Colonic mucosa (tissue), 4 donors: ENCODE data around the gene KIF5B. TPM values are rescaled to one million over a fixed set of nuclear protein-coding genes. Genes with fewer than 3 reads are reported as not detected.

Experiments used
- DNase-seq: peaks from one replicate; pipeline ENCODE4 v3.0.0-alpha.2; 2020
- H3K27ac ChIP-seq: fragments of 200-600 bp; one replicate; pipeline ENCODE4 v1.8.0; 2021
- H3K27me3 ChIP-seq: fragments of 200-600 bp; one replicate; pipeline ENCODE4 v1.8.0; 2021
- H3K36me3 ChIP-seq: fragments of 200-600 bp; one replicate; pipeline ENCODE4 v1.8.0; 2021
- H3K4me1 ChIP-seq: fragments of 200-600 bp; one replicate; pipeline ENCODE4 v1.8.0; 2021; ENCODE audit warnings: mild to moderate bottlenecking
- H3K4me3 ChIP-seq: fragments of 200-600 bp; one replicate; pipeline ENCODE4 v1.8.0; 2021
- H3K9ac ChIP-seq, 2 donors: one replicate each; pipeline ENCODE4 v1.7.0; 2013; ENCODE audit warnings: control low read depth in 2 of 2, low read depth in 2 of 2, low read length in 2 of 2
- H3K9me3 ChIP-seq: fragments of 200-600 bp; one replicate; pipeline ENCODE4 v1.8.0; 2021
- intact Hi-C: fragments of 100-400 bp; cut with DNase I; formaldehyde crosslinking; loops from one replicate; pipeline ENCODE4 v1.14.1; 2022
- total RNA-seq, 2 donors: library from RNA; stranded (reverse); fragmentation: NEBNext Ultra II Directional in 1 of 2; extraction: Animal tissue kit (Norgen Biotek cat#: 25700) in 1 of 2; gene quantifications; one replicate each; pipeline ENCODE4 v1.2.1, GENCODE V29; 2021
- TF ChIP-seq, protein P1 (sequence below): fragments of 200-600 bp; IDR thresholded peaks from one replicate; pipeline ENCODE4 v1.8.0; 2022; ENCODE audit warnings: antibody characterized with exemption, mild to moderate bottlenecking
- donor health status: healthy.
- donor health status: DM: no; HTN: no; CAD: no.
- donor health status: DM: no; HTN: no; CAD: no.

The KIF5B gene
- 100 to 1,000 TPM; 119 to 153 TPM for total RNA-seq

DNA sequence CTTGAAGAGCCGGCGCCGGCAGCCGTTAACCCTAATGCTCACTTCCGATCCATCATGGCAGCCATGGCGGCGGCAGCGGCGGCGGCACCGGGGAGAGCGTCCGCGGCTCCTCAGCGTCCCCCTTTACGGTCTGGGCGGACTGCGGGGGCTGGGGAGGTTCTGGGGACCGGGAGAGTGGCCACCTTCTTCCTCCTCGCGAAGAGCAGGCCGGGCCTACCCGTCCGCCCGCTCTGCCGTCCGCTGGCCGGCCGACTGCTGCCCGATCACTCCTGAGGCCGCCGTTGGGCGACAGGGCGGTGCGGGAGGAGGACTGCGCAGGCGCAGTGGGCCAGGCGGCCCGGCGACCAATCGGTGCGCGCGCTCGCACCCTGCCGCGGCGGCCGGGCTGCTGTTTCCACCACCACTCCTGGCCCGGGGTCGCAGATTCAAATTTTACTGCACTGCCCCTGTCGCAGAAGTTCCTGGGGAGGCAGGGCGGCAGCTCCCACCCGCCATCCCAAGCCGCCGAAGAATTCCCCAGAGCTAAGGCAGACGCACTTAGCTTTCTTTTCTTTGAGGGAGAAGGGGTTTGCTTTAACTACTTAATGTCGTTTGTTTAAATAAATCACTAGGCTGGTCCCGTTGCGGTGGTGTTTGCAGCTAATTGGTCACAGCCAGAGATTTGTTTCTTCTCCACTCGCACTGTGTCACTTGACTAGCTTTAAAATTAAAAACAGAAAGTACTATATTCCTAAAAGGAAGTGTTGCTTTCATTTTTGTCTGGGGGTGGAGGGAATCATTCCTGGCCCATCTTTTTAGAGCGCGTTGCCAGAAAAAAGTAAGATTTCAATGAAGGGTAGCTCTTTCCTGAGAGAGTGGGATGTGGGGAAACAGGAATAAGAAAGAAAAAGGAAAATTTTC lies at the start of gene KIF5B:
Gene KIF5B, minus strand, starts transcription at position 290 of the 900 bp plus-strand sequence. CDS start 452 bp downstream, outside the sequence.
- Histone ChIP-seq H3K4me1 (no peaks in the 10 kb centered on the region), H3K9ac (peak within 1 kb of the TSS; percentile 91 to 96), H3K27me3 (no peaks in the 10 kb centered on the region), H3K36me3 (no peaks in the 10 kb centered on the region), H3K4me3 (peak within 1 kb of the TSS; percentile 91), H3K9me3 (no peaks in the 10 kb centered on the region), H3K27ac (peak within 1 kb of the TSS; percentile 99)
- TF ChIP-seq, protein P1, sequence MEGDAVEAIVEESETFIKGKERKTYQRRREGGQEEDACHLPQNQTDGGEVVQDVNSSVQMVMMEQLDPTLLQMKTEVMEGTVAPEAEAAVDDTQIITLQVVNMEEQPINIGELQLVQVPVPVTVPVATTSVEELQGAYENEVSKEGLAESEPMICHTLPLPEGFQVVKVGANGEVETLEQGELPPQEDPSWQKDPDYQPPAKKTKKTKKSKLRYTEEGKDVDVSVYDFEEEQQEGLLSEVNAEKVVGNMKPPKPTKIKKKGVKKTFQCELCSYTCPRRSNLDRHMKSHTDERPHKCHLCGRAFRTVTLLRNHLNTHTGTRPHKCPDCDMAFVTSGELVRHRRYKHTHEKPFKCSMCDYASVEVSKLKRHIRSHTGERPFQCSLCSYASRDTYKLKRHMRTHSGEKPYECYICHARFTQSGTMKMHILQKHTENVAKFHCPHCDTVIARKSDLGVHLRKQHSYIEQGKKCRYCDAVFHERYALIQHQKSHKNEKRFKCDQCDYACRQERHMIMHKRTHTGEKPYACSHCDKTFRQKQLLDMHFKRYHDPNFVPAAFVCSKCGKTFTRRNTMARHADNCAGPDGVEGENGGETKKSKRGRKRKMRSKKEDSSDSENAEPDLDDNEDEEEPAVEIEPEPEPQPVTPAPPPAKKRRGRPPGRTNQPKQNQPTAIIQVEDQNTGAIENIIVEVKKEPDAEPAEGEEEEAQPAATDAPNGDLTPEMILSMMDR: no peak
- DNase-seq: peak; percentile 88
- intact Hi-C loops: loop anchor here (10.0 kb wide), 1 partner anchor 138 kb away; no protein-coding TSS in a partner anchor

DNA sequence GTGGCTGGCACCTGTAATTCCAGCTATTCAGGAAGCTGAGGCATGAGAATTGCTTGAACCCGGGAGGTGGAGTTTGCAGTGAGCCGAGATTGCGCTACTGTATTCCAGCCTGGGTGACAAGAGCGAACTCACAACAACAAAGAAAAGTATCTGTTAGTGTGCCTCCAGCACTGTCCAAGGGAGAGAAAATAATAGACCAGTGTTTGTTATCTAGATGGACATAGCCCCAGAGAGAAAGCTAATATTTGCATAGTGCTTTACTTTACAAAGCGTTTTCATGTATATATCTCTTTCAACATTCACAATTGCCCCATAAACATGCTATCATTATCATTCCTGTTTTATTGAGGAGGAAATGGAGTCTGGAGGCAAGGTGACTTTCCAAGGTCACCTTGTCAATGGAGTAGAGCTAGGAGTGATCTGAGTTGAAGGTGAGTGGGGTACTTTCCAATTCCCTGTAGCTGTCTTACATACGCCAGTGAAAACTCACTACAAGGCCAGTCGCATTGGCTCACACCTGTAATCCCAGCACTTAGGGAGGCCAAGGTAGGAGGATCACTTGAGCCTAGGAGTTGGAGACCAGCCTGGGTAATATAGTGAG lies 49.7 kb upstream of the KIF5B start:
- H3K4me1 ChIP-seq: no peaks in the 10 kb centered on the region
- DNase-seq: peak; percentile 45
- intact Hi-C loops: no loop called here
- H3K27me3 ChIP-seq: no peaks in the 10 kb centered on the region
- H3K9me3 ChIP-seq: no peaks in the 10 kb centered on the region
- TF ChIP-seq, protein P1: no peak
- H3K4me3 ChIP-seq: no peak overlapping the region
- no peak overlapping the region for H3K9ac ChIP-seq
- H3K27ac ChIP-seq: peak overlapping the region; percentile 11
- H3K36me3 ChIP-seq: no peaks in the 10 kb centered on the region

DNA sequence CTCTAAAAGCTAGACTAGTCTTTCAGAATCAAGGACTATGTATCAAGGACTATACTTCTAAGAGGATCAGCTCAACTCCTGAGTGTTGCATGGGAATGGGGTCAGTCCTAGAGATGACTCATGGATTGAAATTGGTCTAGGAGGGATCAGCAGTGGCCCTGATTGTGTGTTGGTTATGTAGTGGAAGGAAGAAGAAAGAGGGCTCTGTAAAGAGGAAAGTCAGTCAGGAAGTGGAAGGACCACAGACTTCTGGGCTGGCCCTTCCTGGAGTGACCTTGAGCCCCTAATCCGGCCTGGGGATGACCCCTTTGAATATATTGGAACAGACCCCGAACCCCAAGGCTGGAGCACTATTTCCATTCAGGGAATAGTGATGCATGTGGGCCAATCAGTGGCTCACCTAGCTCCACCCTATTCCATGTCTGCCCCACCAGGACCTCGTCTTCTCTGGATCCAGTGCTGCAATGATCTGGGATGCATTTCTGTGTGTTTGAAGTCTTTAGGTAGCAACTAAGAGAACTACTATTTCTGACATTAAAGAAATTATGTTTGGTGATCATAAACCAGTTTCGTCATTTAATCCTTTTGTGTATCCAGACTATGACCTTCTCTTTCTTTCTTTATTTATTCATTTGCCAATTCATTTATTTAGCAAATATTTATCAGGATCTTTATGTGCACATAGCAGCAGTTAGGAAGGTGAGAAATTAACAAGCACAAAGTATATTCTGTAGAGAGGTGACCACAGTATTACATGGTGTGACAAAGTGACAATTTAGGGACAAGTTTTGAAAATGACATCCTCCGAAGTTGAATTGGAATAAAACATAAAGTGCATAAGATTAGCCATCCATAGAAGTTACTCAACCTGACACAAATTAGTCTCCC lies 48.6 kb upstream of the KIF5B start:
- no peak overlapping the region for H3K27ac ChIP-seq
- intact Hi-C loops: no loop called here
- H3K27me3 ChIP-seq: no peaks in the 10 kb centered on the region
- H3K36me3 ChIP-seq: no peaks in the 10 kb centered on the region
- no peaks in the 10 kb centered on the region for H3K4me1 ChIP-seq
- H3K4me3 ChIP-seq: no peak overlapping the region
- H3K9ac ChIP-seq: no peak overlapping the region
- no peaks in the 10 kb centered on the region for H3K9me3 ChIP-seq
- TF ChIP-seq, protein P1: no peak
- DNase-seq: no peak

DNA sequence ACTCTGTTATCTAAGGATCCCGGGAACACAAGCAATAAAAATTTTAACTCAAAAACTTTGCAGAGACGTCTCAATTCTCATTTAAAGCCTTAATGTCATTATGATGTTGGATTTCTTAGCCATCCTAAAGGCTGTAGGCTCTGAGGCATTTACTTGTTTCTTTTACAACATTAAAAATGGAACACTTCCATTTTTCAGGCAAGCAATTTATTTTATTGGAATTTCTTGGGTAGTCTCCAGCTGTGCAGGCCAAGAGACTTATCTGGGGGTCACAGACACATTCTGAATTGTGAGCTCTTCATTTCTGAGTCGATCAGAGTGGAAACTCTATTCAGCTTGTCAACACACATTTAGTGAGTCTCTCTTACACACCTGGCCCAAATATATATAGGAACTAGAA lies 48.0 kb upstream of the KIF5B start:
- Histone ChIP-seq H3K9ac (no peak overlapping the region), H3K27ac (no peak overlapping the region)

More for the DNA sequence above, 48.0 kb upstream of the KIF5B start:
- intact Hi-C loops: no loop called here
- TF ChIP-seq, protein P1: no peak
- Histone ChIP-seq H3K4me1 (no peaks in the 10 kb centered on the region), H3K9me3 (no peaks in the 10 kb centered on the region), H3K36me3 (no peaks in the 10 kb centered on the region), H3K4me3 (no peak overlapping the region), H3K27me3 (no peaks in the 10 kb centered on the region)
- DNase-seq: no peak
